HG02870 (cell line): ENCODE data around the gene CDH15.

Experiments used
- ATAC-seq: cut with Tn5 transposase; IDR thresholded peaks from one replicate; pipeline ENCODE4 v1.9.1; 2021; ENCODE audit warnings: mild to moderate bottlenecking, moderate library complexity; ENCODE audit not compliant: unreplicated experiment

Gene CDH15

DNA sequence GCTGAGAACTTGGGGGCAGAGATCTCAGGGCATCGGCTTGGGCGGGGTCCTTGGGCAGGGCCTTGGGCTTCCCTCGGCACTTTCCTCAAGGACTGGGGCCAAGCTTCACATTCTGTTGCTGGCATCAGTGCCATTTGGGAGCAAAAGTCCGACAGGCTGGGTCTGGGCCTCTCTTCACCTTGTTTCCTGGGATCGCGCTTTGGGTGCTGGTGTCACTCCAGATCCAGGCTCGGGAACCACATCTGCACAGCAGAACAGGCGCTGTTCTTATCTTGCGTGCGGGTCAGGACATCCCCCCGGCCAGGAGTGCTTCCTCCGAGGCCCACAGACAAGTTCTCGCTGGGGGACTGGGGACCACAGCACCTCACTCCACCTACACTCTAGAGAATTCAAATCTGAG lies 31.1 kb upstream of the CDH15 start:
- no peak for ATAC-seq

DNA sequence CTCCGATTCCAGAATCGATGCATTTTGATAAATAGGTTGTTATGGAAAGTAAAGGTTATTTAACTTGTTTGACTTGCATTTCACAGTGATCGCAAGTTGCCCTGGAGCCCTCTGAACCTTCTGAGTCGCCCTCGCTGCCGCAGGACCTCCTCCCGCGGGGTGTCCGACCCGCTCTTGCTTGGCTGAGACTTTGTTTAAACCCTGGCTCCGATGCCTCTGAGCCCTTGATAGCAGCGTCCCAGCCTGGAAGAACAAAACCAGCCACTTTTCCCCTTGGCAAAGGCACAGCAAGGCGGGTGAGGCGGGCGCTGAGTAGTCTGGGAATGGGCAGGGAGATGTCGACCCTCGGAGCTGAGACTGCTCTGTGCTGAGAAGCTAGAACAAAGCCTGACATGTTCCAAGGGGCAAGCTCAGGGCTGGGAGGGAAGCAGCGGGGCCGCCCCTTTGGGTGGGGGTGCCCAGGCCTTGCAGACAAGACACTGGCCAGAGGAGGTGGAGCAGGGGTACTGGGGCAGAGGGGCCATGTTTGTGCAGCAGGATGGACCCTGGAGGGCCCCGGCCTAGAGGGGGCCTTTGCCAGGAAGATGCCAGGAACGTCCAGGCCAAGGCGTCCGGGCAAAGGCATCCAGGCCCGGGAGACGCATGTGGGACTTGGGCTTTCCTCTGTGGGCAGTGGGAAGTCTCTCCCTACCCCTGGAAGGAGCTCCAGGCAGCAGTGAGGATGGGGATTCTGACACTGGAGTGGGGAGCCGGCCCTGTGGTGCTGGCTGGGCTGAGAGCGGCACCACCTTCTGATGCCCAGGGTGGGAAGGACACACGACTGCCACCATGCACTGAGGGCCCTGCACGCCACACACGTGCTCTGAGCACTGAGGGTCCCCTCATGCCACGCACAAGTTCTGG lies 30.3 kb upstream of the CDH15 start:
- ATAC-seq, result no peak

DNA sequence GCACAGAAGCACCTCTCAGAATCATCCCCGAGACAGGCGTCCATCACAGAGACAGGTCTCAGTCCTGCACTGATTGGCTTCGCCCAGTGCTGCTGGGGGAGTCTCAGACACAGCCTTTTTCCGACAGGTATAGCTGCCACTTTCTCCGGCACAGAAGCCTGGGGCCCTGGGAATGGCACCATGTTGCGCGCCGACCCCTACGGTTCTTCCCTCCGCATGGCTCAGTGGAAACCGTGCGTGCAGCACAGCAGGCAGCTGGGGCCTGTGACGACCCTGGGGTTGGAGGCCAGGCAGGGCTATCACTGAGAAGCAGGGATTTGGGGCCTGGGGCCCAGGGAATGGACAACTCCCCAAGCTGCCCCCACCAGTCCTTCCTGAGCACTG lies 29.7 kb upstream of the CDH15 start:
- ATAC-seq, result no peak

DNA sequence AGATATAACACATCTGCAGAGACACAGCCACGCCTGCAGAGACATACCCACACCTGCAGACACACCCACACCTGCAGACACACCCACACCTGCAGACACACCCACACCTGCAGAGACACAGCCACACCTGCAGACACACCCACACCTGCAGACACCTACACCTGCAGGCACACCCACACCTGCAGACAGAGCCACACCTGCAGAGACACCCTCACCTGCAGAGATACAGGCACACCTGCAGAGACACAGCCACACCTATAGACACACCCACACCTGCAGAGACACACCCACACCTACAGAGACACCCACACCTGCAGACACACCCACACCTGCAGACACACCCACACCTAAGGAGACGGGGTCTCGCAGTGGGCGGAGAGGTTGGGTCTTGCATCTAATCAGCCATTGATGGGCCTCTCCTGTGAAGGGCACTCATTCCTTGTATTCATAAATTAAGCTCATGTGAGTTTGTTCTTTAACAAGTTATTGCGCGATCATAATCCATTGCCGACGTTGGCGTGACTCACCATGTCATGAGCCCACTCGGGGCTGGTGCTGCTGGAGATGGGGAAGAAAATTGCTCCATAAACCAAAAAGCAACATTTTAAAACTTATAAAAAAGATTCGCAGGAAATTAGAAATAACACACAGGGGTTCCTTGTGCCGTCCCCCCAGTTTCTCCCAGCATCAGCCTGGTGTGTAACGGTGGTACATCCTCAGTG lies 28.9 kb upstream of the CDH15 start:
- ATAC-seq, result no peak

DNA sequence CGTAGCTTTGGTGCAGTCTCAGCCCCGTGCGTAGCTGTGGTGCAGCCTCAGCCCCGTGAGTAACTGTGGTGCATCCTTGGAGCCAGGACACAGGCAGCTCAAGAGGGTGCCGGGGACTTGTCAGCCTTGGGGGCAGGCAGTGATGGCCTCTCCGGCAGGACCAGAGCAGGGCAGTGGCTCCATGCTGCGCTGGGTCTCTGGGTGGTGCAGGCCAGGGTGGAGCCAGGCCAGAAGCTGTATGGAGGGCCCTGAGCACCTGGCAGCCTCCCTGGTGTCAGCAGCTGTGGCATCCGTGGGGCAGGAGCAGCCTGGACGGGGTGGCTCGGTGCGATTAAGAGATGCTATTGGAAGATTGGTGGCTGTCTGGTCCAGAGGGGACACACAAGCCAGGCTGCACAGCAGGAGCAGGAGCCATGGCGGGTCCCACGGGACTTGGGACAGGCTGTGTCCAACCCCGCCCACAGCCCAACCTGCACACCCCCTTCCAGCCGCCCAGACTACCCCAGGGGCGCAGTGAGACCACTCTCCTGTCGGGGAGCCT lies 28.3 kb upstream of the CDH15 start:
- ATAC-seq, result no peak

DNA sequence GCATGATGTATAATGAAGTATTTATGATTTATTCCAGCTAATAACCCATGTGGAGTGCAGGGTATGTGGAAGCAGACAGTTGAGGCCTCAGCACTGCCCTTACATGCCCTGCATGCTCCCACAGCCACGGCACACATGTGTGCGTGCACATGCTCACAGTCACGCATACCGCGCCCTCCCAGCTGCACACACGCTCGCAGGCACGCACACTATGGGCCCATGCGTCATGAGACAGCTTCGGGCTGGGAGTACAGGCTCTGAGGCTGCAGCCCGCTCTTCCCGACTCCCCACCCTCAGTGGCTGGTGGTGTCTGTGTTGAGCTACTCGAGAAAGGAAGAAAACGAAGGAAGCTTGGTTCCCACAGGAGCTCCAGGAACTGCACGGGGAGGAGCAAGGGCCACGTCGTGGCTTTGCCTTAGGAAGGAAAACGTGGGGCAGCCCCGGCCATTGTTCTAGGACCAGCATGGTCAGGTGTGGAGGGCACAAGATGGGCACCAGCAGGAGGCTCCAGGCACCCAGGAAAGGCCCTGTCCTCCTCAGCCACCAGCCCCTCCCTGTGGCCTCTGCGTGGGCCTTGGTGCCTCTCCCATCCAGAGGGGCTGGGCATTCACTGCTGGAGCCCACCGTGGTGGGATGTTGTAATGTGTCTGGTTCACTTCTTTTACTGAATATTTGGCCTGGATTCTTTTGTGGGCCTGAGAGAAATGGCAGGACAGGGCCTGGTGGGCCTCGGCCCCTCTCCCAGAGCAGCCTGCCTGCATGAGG lies 27.5 kb upstream of the CDH15 start:
- ATAC-seq, result no peak

DNA sequence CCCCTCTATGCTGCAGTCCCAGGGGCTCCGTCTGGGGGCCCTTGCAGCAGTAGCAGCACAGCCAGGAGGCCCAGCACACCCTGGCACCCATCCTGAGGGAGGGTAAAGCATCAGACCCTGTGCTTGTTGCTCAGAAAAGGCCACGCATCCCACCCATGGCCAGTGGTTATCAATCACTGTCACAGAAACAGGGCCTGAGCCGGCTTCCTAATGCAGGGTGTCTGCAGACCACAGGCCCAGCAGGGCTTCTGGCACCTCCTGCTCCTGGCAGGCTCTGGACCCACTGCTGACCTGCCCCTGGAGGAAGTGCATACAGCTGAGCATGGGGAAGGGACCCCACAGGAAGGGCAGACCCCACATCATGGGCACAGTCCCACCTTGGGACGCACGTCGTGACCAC lies 26.9 kb upstream of the CDH15 start:
- no peak for ATAC-seq

DNA sequence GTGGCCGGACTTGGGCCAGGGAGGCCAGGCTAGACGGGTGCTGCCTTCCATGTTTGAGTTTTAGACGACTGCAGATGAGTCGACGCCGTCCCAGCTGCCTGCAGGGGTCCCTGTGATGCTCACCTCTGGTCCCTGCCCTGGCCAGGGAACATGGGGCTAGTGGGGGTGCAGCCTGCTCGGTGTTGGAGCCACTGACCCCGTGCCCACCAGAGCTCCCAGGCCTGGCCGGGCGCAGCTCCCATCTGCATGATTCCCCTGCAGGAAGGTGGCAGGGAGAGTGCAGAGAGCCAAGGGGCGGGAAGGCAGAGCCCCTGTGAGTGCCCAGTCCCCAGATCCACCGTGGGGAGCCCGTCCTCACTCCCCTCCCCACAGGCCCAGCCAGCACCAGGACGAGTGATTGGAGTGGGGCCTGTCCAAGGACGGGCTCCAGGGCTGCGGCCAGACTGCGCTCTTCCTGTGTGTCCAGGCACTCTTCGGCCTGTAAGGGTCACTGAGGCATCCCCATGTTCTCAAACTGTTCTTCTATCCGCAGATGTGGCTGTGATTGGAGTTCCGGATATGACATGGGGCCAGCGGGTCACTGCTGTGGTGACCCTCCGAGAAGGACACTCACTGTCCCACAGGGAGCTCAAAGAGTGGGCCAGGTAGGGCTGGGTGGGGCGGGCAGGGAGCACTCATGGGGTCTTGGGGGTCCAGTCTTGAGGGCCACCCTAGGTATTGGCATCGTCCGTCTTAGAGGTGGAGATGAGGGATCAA lies 26.0 kb upstream of the CDH15 start:
- ATAC-seq, result no peak

DNA sequence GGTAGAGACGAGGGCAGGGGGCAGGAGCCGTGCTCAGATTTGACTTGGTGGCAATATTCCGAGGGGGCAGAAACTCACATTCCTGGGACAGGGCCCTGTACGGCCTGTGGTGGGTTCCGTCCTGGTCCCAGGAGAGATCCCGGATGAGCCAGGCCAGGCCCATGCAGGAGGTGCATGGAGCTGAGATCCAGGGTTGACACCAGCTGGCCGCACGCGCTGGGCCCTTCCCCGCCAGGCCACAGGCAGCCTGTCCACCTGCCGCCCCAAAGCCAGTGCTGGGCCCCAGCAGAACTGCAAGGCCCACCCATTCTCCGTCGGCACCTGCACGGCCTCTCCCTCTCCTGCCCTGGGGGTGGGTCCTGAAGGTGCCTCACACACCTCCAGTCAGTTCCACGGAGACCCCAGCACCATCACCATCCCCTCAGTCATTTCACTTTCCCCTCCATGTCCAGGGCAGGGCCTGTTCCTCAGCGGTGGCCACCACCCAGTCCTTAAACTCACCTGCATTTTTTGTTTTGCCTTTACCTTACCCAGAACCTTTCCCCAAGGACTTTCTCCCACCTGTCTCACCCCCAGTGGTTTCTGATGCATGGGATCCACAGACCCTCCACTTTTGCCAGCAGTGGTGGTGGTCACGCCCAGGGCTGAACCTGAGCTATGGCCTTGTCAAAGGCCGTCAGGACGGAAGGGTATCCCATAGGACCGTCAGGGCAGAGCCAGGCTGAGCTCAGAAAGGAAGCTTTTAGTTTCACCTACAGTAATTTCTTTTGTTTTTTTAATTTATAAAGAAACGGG lies 25.1 kb upstream of the CDH15 start:
- no peak for ATAC-seq

DNA sequence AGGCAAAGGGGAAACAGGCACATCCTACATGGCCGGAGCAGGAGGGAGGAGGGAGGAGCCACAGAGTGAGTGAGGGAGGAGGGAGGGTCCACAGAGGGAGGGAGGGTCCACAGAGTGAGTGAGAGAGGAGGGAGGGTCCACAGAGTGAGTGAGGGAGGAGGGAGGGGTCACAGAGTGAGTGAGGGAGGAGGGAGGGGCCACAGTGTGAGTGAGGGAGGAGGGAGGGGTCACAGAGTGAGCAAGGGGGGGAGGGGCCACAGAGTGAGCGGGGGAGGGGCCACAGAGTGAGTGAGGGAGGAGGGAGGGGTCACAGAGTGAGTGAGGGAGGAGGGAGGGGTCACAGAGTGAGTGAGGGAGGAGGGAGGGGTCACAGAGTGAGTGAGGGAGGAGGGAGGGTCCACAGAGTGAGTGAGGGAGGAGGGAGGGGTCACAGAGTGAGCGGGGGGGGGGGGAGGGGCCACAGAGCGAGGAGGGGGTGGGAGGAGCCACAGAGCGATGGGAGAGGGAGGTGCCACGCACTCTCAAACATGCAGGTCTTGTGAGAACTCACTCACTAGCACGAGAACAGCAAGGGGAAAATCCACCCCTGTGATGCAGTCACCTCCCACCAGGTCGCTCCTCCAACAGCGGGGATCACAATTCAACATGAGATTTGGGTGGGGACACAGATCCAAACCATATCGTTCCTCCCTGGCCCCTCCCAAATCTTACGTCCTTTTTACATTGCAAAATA lies 24.3 kb upstream of the CDH15 start:
- no peak for ATAC-seq

DNA sequence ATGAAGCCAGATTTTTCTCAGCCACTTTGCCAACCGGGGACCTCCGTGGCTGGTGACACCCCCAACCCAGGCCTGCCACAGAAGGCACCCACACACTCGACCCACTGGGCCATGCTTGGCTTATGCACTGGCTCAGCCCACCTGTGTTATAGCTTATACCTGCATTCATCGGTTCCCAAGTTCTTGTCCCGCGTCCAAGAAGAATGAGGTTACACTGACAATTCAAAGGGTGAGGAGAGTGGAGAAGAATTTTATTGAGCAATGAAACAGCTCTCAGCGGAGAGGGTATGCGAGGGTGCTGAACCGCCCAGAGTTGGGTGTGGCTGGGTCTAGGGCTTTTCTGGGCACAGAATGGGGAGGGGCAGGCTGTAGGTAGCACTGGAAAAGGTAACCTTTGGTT lies 22.2 kb upstream of the CDH15 start:
- no peak for ATAC-seq

DNA sequence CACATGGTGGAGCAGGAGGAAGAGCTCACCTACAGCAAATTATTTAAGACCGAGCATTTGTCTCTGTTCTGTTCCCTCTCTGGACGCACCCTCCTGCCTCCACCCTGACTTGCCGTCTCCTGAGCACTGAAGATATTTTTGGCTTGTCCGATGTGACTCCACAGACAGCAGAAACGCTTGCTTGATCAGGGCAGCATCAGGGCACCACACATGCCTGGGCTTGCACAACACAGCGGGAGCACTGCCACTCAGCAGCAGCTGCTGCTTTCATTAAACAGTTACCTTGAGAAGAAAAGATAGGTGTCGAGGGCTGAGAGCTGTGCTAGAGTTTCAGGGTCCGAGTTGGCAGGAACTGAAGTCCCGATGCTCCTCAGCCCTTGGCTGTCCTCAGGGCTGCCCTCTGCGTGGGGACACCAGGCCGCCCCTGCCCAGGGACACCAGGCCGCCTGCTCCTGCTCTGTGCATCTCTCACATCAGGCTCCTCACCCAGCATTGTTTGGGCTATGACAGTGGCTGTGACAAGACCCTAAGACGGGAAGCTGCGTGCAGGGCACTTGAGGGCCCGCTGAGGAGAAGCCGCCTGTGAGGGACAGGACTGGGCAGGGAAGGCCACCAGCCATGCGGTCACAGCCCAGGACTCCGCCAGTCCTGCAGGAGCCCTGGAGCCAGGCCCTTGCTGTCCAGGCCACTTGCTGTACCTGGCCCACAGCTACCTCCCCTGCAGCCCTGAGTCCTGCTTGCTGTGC lies 21.3 kb upstream of the CDH15 start:
- ATAC-seq, result no peak

DNA sequence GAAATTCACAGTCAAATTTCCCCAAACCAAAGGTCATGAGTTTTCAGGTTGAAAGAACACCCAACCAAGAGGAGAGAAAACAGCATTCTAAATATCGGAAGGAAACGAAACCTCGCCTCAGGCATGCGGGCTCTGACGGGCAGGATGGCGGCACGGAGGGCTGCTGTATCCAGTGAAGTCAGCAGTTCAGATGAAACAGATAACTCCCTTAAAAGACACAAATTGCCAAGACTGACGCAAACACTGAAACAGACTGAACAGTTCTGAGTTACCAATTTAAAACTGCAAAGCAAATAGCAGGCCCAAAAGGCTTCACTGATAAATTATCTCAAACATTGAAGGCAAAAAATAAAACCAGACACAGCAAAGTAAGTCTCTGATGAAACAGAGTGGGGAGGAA lies 20.6 kb upstream of the CDH15 start:
- ATAC-seq, result no peak

DNA sequence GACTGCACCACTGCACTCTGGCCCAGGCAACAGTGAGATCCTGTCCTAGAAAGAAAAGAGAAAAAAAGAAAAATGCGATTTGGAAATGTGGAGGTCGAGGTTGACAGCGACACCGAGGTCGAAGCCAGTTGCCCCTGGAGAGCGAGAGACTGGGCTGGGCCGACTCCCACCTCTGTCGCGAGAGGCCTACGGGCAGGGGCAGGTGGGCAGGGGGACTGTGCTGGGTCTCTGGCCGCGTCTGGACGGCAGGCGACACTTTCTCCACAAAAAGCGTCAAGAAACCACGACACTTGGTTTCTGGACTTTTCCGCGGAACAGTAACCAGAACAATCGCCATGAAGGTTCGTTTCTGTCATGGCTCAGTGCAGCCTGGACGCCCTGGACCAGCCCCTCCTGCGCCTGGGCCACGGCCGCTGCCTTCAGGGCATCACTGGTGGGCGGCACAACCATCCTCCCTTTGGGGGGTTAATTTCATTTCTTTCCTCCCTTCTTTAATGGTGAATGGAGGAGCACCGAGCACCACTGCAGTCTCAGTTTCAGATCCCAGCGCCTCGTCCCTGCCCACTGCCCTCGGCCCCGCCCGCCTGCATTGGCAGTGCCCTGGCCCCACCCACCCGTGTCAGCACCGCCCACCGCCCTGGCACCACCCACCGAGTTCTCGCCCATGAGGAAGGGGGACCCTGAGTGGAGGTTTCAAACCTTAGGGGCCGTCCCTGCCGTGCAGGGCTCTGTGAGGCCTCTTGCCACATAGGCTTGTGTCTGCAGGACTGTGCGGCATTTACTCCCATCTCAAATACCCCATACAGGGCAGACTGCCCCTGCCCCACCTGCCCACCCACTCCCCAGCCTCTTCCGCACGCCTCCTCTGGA lies 18.5 kb upstream of the CDH15 start:
- no peak for ATAC-seq

DNA sequence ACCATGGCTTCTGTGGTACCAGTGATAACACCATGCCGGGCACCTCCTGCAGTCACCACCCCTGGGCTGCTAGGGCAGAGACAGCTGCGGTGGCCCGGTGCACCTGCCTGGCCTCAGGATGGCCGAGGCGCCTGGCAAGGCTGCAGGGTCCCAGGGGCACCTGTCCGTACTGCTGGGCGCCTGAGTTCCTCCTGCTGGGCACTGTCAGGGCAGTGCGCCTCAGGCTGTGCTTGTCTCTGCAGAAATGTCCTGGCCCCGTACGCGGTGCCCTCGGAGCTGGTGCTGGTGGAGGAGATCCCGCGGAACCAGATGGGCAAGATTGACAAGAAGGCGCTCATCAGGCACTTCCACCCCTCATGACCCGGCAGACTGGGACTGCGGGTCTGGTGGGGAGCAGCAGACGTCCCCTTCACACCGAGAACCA lies 17.7 kb upstream of the CDH15 start:
- ATAC-seq, result no peak

DNA sequence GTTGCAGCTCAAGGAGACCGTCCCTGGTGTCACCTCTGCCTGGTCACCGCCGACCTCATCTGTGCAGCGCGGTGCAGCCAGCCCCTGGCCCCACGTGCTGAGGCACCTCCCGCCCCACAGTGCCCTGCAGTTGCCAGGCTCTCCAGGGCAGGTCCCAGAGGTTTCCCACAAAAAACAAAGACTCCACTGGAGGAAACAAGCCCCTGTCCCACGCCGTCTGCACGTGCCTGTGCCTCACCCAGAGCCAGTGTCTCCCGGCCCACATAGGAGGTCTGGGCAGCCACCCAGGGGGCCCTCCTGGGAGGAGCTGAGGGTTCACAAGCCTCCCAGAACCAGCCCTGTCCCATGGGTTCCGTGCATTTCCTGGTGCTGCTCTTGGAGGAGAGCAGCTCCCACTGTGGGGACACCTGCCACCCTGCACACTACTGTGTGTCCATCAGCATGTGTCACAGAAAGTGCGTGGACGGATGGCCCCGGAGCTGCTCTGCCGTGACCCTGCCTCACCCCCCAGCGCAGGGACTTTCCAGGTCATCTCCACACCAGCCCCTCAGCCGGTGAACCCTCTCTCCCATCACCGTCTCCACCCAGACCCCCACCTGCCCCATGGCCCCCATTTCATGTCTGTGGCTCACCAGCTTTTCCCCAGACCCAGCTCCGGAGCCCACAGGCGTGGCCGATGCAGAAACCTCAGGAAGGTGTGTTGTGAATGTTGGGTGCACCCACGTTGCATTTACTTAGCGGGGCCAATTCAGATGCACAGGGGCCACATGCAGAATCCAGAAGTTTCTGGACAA lies 17.0 kb upstream of the CDH15 start:
- ATAC-seq, result no peak
